Hematopoietic multipotent progenitor cell treated with erythropoietin and hydrocortisone succinate and interleukin-3 and kit ligand, for 17 days (in vitro differentiated cells): ENCODE measurements around the gene DLG4.
"Not testable (repeated sequence)": the region's sequence is repeated elsewhere in the genome, so short reads cannot be mapped to it uniquely, and the experiment has no call there.

Experiments used
- DNase-seq: peaks from one replicate; pipeline ENCODE4 v3.0.0-alpha.2; 2015; ENCODE audit warnings: low spot score

DLG4 gene

DNA sequence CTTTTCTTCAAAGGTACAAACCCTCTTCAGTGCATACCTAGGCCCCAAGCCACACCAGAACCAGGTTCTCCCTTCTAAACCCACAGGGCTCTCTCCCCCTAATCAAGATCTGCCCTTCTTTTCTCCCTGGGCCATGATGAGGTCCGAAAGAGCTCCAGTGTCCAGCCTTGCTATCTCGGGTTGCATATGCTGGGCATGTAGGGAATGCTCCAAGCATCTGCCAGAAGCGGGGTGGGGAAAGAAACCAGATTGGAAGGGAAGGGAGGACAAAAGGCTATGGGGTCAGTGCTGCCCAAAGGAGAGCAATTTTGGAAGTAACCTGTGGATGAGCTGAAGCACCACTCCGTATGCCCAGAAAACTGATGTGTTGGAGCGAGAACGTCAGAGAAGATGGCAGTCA lies 29.6 kb upstream of the DLG4 start:
- no peak for DNase-seq

DNA sequence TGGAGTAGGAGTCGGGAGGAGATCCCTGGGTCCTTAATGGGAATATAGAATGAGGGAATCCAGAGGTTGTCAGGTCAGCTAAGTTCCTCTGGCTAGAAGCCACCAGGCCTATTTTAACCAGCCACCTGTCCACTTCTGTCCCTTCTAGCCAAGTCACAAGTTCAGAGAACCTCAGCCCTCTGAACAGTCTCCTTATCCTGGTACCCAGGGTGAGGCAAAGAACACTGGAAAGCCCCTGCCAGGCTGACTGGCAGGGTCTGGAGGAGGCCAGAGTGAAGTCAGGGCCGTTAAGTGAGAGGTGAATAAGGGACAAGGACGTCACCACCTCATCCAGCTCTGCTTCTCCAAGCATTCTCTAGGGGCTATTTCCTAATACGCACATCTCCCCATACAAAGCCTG lies 29.2 kb upstream of the DLG4 start:
- DNase-seq = no peak

DNA sequence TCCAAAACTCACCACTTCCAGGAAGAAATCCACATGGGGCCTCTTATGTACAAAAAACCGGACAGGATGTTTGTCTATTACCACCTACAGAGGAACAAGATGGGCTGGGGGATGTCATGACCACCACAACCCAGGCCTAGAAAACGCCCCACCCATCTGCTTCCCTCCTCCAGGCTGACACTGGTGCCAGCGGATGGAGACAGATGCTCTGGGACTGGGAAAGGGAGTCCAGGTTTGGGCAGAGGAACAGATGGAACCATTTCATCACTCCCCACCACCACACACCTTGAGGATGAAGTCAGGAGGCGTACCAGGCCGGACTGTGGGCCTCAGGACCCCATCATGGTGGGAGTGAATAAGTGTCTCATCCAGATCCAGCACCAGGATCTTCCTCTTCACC lies 27.1 kb upstream of the DLG4 start:
- DNase-seq = no peak

- not testable (repeated sequence) for DNase-seq
Measured at GRCh38 chr17:7243838-7244237, 24.2 kb upstream of the DLG4 start.

- no peak for DNase-seq
Measured at GRCh38 chr17:7243453-7243729, 23.8 kb upstream of the DLG4 start.

GRCh38 chr17:7242717-7243452 lies 23.2 kb upstream of the DLG4 start:
- DNase-seq = peak; percentile 100

DNA sequence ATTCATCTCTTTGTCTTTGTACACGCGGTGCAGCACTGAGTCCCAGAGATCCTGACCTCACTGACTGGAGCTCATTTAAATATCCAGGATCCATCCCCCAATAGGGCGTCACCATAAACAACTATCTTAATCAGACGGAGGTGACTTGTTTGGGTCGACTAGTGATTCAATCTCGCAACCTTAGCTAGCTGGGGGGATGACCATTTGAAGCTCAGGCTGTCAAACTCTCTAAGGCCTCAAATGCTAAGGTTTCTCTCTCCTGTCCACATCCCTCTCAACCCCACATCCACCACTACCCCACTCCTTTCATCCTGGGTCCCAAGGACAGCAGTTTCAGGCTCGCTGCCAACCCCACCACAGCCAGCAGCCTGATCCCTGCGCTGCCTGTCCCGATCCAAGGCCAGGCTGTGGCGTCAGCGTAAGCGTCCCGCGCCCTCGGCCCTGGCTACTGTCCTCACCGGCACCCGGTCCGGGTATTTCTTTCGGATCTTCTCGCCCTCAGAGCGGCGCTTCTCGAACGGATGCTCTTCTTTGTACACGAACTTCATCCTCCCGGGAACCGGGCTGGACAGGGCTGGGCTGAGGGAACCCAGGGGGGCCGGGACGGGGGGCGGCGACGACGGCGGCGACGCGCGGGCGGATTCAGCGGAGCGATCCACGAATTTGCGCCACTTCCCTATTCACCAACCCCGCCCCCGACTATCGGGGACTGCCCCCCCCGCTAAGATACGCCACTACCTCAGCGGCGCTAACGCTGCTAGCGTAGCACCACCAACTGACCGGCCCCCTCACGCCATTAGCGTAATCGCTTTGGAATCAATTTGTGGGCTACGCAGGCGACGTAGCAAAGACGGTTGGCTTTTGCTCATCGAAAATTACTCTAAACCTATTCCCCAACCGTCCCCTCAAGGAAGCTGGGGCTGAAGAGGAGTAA lies 22.4 kb upstream of the DLG4 start, which contains the start of gene GABARAP:
Gene GABARAP (minus strand): TSS at position 667 of the 934 bp plus-strand sequence. CDS start 119 bp downstream, at position 548.
- DNase-seq = peak; percentile 97

DNA sequence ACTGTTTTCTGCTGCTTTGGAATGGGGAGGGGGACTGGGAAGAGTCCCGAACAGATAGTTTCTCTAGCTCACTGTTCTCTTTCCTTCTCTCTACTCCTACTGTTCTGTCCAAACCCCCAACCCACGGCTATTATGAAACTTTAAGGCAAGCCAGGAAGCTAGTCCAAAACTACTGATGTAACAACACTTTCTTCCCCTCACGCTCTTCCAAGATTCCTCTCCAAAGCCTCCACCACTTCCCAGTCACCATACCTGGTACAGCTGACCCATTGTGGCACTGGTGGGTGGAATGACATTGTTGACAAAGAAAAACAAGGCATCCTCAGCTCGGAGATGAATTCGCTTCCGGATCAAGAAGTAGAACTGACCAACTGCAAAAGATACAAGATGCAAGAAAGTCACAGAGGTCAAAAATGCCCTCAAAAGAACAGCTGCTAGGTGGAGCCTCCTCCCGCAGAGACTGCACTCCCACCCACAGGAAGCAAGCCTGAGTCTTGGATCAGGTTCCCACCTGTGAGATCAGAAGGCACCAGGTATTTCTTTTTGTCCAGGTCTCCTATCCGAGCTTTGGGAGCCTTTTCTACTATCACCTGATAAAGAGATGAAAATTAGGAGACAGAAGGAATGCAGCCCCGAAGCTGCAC lies 21.6 kb upstream of the DLG4 start:
- DNase-seq = no peak

GRCh38 chr17:7240375-7240774 lies 20.7 kb upstream of the DLG4 start:
- DNase-seq = peak; percentile 41

GRCh38 chr17:7239091-7240027 lies 19.7 kb upstream of the DLG4 start, which contains the start of gene PHF23:
Gene PHF23 (minus strand): TSS chr17:7239457. CDS start chr17:7239279, 178 bp downstream.
- peak; percentile 100 for DNase-seq

GRCh38 chr17:7238420-7239090 lies 18.9 kb upstream of the DLG4 start:
- DNase-seq = peak; percentile 63

DNA sequence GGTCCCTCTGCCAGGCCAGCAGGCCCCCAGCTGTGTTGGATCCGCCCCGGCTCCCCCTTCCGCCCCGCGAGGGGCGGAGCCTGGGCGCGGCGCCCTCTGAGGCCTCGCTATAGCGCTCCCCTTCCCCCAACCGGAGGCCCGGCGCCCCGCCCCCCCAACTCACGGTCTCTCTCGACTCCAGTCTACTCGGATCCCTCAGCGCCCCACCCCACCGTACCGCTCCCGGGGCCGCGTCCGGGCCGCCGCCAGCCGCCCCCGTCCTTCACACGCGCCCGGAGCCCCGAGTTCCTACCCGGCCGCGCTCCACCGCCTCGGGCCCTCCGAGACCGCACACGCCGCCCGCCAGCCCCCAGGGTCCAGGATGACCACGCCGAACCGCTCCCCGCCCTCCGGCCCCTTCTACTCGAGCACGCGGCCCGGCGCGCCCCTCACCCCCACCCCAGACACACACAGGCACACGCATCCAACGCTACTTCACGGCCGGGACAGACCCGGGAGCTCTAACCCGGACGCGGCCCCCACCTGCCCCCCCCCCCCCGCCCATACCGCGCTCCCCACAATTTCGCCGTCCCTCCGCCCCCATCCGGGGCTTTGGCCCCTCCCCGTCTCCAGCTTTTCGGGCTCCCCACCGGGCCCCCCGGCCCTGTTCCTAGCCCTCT lies 18.3 kb upstream of the DLG4 start:
- DNase-seq = peak; percentile 90

DNA sequence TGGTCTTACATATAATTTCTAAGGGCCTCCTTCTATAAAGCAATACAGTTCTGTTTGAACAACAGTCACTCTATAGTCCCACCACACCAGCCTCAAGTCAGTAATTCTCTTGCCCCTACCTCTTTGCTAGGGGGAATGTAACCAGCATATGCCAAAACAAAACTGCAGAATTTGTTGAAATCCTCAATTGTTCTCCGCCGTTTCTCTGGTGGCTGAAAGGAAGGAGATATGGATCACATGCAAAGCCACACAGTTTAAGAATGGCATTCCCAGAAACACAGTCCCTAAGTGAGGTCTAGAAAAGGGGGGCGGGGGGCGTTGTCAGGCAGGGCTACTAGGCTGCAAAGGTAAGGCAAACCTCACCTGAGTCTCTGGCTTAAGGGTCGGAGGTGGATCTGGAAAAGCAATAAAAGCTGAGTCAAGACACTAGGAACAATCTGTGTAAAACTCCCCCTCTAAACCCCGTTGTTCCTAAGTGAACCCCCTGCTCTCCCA lies 17.7 kb upstream of the DLG4 start:
- no peak for DNase-seq

DNA sequence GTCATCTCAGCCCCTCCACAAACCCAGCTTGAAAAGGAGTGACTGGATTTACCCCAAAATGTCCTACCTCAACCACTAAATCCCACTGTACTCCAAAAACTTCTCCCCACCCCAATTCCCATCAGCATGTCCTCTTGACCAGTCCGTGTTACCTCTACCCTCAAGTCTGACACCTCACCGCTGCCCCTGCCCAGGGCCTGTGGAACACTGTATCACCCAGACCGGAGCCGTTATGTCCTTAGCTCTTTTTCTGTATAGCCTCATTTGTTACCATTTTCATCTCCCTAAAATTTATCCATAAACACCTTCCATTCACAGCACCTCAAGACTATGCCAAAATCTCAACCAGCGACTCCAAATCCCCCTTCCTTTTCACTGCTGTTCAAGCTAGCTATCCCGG lies 17.2 kb upstream of the DLG4 start:
- no peak for DNase-seq

- peak; percentile 71 for DNase-seq
Measured at GRCh38 chr17:7235693-7236665, 16.3 kb upstream of the DLG4 start.

- DNase-seq = peak; percentile 98
Measured at GRCh38 chr17:7234083-7234951, 14.7 kb upstream of the DLG4 start, which contains the start of gene DVL2. Gene DVL2 (minus strand): TSS chr17:7234517. CDS start chr17:7234262, 255 bp downstream.

DNA sequence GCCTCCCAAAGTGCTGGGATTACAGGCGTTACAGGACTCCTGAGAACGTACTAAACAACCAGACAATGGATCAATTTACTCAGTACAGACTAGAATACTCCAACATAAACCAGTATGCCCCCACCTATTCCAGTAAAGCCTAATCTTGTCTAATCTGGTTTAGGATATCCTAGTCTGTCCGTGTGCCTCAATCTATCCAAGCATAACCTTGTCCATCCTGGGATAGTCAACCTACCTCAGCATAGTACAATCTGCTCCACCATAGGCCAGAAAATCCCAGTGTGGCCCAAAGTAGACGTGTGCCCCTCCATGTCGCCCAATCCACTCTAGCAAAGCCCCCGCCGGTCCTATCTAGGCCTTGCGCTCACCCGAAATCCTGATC lies 14.1 kb upstream of the DLG4 start:
- no peak for DNase-seq

DNA sequence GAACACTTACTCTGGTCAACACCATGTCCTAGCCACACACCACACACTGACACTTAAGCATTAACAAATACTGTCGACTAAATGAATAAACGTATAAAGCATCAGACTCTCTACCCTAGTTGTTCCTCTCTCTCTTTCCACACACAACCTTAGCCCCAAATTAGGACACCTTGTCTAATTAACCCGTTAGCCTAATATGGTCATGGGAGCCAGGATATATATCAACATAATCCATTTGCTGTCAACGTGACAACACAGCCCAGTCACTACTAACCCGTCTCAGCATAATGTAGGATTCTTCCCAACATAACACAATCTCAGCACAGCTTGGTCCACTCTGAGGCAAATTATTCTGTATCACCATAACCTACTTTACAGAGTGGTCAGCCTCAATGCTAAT lies 12.5 kb upstream of the DLG4 start:
- no peak for DNase-seq
